SH-SY5Y (cell line): ENCODE data around the gene CTNND2.

Experiments
- GATA2 ChIP-seq: IDR thresholded peaks from 2 replicates; pipeline ENCODE4 v1.6.1; 2011; ENCODE audit warnings: mild to moderate bottlenecking, low read depth, low read length
- GATA3 ChIP-seq: IDR thresholded peaks from 2 replicates; pipeline ENCODE4 v1.6.1; 2011; ENCODE audit warnings: low read depth, mild to moderate bottlenecking, low read length, moderate library complexity

DNA sequence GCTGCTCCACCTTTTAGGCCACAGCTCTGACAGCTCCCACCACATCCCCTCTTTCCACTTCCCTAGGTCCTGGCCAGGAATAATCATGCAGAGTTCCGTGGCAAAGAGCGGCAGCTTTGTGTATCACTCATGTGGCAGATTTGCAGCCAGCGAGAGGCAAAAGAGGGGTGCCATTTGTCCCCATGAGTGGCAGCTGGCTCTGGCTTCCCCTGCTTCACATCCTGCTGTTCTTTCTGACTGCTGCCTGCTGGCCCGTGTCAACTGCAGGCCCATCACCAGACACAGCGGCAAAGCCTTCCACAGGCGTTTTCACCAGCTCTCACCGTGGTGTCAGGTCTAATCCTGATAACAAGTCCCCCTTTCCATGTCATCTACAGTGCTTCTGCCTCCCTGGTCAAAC lies 712.6 kb downstream of the CTNND2 start:
- TF ChIP-seq GATA3 (no peak), GATA2 (no peak)
